Measurements from ENCODE around the gene PRCC.

The PRCC gene

DNA sequence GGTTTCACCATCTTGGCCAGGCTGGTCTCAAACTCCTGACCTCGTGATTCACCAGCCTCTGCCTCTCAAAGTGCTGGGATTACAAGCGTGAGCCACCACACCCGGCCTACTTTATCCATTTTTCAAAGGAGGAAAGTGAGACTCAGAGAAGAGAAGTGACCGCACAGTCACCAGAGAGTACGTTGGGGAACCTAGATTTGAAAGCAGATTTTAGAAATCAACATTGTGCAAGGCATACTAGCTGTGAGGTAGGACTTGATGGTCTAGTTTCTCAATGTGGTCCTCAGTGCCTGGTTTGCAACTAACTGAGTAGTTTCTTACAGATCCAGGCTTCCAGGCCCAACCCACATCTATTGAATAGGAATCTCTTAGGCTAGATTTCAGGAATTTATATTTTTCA is 1.7 kb upstream of the PRCC start:
- DNase-seq: no peak

DNA sequence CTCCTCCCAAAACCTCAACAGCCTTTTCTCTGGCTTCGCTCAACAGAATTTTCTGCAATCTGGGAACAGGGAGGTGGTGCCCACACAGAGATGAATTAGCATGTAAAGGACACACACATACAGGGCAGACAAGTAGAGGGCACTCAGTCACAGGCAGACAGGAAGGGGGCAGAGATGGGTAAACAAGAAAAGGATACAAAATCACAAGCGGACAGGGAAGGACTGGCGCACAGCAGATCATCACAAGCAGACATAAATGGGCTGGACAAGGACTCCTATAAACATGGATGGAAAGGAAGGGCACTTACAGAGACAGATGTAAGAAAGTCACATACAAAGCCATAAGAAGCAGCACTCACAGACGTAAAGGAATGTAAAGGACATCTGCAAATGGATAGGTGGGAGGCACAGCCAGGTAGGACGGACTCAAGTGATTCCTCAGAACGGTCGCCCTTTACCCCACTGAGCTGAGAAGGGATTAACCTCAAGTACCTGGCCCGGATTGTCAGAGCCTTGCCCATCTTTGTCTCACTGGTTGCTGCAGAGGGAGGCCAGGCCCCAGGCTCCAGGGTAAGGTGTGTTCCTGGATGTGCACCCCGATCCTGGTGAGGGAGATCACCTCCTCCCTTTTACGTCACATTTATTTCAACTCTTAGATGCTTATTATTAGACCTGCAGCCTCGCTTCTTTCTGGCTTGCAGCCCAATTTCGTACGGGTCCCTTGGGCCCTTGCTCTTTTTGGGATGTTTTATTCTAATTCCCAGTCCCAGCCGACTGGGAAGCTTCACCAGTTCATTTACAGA is 836 bp upstream of the PRCC start:
- peak; percentile 42 to 69 (median 65) for DNase-seq

GRCh38 chr1:156767879-156768604 is 707 bp downstream of the PRCC start:
- DNase-seq: peak; percentile 64 to 81 (median 79)

- DNase-seq: no peak
These were observed 1.4 kb downstream of the PRCC start for GRCh38 chr1:156768610-156769295.

DNA sequence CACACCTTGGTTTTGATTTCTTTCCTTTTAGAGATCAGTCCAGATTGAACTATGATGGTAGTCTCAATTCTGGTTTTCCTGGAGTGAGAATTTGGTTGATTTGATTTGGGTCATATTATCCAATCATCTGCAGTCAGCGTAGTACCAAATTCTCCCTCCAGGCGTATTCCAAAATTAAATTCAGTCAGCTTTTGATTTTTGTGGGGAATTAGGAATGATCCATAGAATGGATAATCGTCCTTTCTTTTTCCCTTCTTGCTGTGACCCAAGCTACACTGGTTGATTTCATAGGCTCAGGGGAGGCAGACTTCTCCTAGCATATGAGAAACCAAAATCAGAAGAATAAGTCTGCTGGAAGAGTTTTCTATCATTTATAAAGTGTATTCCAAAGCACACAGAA is 4.9 kb downstream of the PRCC start:
- DNase-seq: no peak

GRCh38 chr1:156772728-156773497 is 5.6 kb downstream of the PRCC start:
- no peak for DNase-seq

DNA sequence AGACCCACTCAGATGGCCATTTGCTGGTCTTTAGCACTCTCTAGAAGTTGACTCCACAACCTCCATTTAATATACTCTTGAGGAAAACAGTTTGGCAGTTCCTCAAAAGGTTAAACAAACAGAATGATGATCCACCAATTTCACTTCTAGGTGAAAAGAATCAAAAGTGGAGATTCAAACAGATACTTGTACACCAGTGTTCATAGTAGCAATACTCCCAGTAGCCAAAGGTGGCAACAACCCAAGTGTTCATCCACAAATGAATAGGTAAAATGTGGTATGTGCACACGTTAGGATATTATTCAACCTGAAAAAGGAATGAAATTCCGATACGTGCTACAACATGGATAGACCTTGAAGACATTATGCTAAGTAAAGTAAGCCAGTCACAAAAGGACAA is 6.3 kb downstream of the PRCC start:
- DNase-seq: no peak

DNA sequence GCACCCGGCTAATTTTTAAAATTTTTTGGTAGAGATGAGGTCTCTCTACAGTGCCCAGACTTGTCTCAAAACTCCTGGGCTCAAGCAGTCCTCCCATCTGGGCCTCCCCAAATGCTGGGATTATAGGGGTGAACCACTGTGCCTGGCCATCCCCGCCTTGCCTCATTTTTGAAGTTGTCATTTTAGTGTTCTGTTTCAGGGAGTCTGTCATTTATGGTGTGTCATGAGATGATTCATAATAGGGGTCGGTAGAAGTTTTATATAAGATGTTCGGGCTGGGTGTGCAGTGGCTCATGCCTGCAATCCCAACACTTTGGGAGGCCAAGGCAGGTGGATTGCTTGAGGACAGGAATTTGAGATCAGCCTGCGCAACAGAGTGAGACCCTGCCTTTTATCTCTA is 8.5 kb downstream of the PRCC start:
- no peak for DNase-seq

GRCh38 chr1:156776942-156777341 is 9.6 kb downstream of the PRCC start:
- DNase-seq: no peak

DNA sequence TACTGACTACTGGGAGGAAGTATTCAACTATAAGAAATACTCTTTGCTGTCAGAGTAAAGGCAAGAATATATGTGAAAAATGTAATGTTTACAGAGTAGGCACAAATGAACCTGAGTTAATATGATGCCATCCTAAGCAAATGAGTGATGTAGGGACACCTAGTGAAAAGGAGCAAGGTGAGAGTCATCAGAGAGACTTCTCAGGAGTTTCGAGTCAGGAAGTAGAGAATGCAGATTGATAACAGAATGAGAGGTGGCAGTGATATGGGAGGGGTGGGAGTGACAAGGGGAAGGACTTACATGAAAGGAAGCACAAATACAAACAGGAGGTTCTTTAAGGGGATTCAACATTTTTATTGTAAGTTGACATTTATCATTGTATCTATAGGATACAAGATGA is 10.2 kb downstream of the PRCC start:
- DNase-seq: no peak

- no peak for DNase-seq
These were observed 14.4 kb downstream of the PRCC start for GRCh38 chr1:156781585-156782186.

- DNase-seq: no peak
These were observed 18.1 kb downstream of the PRCC start for GRCh38 chr1:156785458-156785857.

DNA sequence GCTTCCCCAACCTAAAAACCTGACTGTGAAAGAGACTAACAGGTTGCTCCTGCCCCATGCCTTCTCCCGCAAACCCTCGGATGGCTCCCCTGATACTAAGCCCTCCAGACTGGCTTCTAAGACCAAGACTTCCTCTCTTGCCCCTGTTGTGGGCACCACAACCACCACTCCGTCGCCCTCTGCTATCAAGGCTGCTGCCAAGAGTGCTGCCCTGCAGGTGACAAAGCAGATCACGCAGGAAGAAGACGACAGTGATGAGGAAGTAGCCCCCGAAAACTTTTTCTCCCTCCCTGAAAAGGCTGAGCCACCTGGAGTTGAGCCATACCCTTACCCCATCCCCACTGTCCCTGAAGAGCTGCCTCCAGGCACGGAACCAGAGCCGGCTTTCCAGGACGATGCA is 19.3 kb downstream of the PRCC start:
- DNase-seq: no peak

DNA sequence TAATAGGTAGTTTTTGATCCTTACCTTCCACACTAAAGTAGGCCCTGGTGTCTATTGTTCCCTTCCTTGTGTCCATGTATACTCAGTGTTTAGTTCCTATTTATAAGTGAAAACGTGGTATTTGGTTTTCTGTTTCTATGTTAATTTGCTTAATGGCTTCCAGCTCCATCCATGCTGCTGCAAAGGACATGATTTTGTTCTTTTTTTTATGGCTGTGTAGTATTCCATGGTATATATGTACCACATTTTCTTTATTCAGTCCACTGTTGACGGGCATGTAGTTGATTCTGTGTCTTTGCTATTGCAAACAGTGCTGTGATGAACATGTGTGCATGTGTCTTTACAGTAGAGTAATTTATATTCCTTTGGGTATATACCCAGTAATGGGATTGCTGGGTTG is 20.8 kb downstream of the PRCC start:
- DNase-seq: no peak

- no peak for DNase-seq
These were observed 22.4 kb downstream of the PRCC start for GRCh38 chr1:156789621-156790318.

- DNase-seq: no peak
These were observed 27.4 kb downstream of the PRCC start for GRCh38 chr1:156794506-156795373.

GRCh38 chr1:156795374-156795733 is 28.0 kb downstream of the PRCC start:
- DNase-seq: no peak

DNA sequence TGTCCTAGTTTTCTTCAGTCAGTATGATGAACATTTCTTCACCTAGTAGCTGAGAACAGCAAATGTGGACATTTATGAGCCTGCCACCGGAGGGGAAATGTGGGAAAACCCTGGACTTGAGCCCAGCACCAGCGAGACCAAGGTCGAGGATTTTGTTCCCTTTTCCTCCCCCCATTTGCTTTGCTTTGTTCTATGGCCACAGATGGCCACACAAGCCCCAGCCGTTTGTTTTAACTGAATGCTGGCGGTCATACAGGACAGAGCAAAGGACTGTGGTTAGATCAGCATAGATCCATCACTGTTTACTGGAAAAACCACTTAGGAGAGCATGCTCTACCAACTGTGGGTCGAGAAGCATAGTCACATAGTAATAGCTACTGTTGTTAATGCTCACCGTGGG is 28.5 kb downstream of the PRCC start:
- peak in 1 of 3 experiments; percentile 39 for DNase-seq

DNA sequence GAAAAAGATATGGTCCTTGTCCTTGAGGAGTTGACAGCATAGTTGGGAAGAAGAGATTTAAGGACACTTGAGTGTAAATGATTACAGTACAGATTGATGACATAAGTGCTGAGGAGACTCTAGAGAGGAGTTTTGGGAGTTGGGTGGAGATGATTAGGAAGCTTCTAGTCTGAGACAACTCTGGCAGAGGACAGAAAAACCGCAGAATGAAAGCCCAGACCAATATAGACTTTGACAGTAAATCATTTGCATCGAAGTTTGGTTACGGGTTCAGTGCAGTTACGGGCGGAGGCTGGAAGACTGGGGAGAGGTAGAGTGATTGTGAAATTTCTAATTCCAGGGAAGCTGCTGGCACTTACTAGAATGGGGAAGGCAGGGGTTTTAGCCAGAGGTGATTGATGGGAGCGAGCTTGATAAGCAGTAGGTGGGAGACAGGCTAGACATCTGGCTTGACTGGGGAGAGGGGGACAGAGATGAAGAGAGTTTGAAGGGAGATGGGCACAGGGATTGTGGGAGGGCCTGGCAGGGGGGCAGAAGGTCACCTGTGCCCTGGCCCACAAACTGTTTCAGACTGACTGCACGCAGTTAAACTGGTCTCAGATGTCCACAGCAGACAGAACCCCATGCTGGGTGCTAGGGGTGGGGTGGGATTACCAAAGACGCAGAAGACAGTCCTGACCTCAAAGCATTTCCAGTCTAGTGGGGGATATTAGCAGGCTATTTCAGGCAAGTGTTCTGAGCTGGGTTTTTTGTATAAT is 29.2 kb downstream of the PRCC start:
- DNase-seq: peak in 1 of 3 experiments; percentile 54

DNA sequence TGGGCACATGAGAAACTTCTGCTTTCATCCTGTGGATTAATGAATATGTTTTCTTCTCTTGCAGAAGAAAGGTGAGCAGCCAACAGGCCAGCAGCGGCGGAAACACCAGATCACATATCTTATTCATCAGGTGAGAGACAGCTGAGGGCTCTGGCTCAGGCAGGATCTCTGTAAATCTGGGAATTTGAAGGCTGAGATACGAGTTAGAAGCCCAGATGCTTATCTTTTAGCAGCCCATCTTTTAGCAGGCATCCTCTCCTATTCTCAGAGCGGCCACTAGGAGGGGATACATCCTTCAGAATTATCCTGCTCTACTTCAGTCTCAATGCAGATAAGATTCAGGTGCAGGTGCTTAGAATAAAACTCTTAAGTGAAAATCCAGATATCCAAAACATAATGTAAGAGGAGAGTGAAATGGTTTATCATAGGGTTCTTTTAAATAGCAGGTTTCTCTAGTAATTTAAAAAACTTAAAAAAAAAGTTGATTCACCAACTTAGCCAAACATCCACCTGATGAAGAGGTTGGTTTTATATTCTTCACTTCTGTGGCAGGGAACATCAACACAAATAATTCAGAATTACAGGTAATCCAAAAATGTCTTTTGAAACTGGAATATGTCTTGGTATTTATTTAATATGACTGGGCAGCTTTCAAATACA is 30.0 kb downstream of the PRCC start:
- DNase-seq: peak; percentile 19 to 74 (median 72)
